Measurements from ENCODE around the gene TMEM109. TPM values are rescaled to one million over a fixed set of nuclear protein-coding genes. Genes with fewer than 3 reads are reported as not detected.

TMEM109 gene
- total and polyA plus RNA-seq, 9 of the 15 experiments (the other 6 are each of a cell fraction or from before 2014, with no cell fraction given), result 9.2 to 71.3 (median 30.5) TPM

GRCh38 chr11:60876168-60876485 lies 37.8 kb upstream of the TMEM109 start:
- in situ Hi-C loops (cut with MboI), result no loop called here
- POLR2A ChIA-PET, result interaction anchor here (0.8 to 1.3 kb wide), 2 partner anchors 11 to 18 kb away, joined by 3 read pairs; no protein-coding TSS in a partner anchor
- Histone ChIP-seq H3K9ac (ENCODE audit: insufficient read depth in 1 of 2, low read depth in 2 of 2, low read length in 2 of 2) (no peak overlapping the region), H3K4me1 (replicated peaks in 1 of 2; ENCODE audit: control insufficient read depth in 2 of 2, insufficient read depth in 2 of 2, low read length in 2 of 2) (peaks cover 6 to 22% of the 10 kb centered on the region in 2 experiments; a peak in 4 of 5 replicates), H3K4me3 (no peak overlapping the region), H3K27ac (ENCODE audit: extremely low read depth, low read depth, low read length) (no peak overlapping the region), H3K27me3 (ENCODE audit: control insufficient read depth in 2 of 2, insufficient read depth in 2 of 2, low read length in 2 of 2) (no peaks in the 10 kb centered on the region), H3K9me1 (ENCODE audit: control insufficient read depth, insufficient read depth, low read length) (peaks cover 3% of the 10 kb centered on the region), H3K36me3 (ENCODE audit: control insufficient read depth, insufficient read depth, low read length) (peaks cover 19% of the 10 kb centered on the region; the same call in 2 of the 3 replicates), H2AFZ (ENCODE audit: low read depth, low read length) (no peak overlapping the region), H3K4me2 (ENCODE audit: insufficient read depth, low read length) (no peak overlapping the region), H4K20me1 (replicated peaks; ENCODE audit: control insufficient read depth, insufficient read depth, low read length) (no peaks in the 10 kb centered on the region), H3K9me3 (replicated peaks; ENCODE audit: control insufficient read depth, insufficient read depth, low read depth, low read length) (no peaks in the 10 kb centered on the region), H3K79me2 (ENCODE audit: control insufficient read depth, insufficient read depth, low read length) (no peaks in the 10 kb centered on the region)
- FAIRE-seq, result no peak
- WGBS (ENCODE audit: insufficient coverage, low coverage, missing lambda C conversion rate), result 67% methylated on average over 1 of the region's 2 CpGs
- no peak for ATAC-seq
- no TSS peak for BruUV-seq (replicated peaks)
- DNase-seq (ENCODE audit: extremely low read depth in 1 of 4, low spot score in 3 of 4), result no peak
- intact Hi-C loops (cut with micrococcal nuclease), result no loop called here
- TF ChIP-seq COPS2 (conservative IDR thresholded peaks at IDR 0.05) (no peak), STAG1 (CRISPR knock-in tag; IDR thresholded peaks at IDR 0.05; ENCODE audit: borderline replicate concordance) (no peak), SUPT5H (IDR thresholded peaks at IDR 0.05) (no peak), RBM34 (IDR thresholded peaks at IDR 0.05; ENCODE audit: borderline replicate concordance, insufficient read depth, low read length) (no peak), ZNF23 (CRISPR knock-in tag; IDR thresholded peaks at IDR 0.05) (no peak), FOXM1 (IDR thresholded peaks at IDR 0.05; ENCODE audit: low read depth) (no peak), FOXM1 (CRISPR knock-in tag; IDR thresholded peaks at IDR 0.05; ENCODE audit: low read depth) (no peak)
- CTCF ChIA-PET (ENCODE audit: low intra/inter-chr PET ratio), result interaction anchor here (0.7 kb wide), 1 partner anchor 489 kb away, joined by 3 read pairs; no protein-coding TSS in a partner anchor

Data from K562 (cell line).